ENCODE measurements around the gene MARCHF10.
"Not testable (repeated sequence)": the region's sequence is repeated elsewhere in the genome, so short reads cannot be mapped to it uniquely, and the experiment has no call there.

Gene MARCHF10

DNA sequence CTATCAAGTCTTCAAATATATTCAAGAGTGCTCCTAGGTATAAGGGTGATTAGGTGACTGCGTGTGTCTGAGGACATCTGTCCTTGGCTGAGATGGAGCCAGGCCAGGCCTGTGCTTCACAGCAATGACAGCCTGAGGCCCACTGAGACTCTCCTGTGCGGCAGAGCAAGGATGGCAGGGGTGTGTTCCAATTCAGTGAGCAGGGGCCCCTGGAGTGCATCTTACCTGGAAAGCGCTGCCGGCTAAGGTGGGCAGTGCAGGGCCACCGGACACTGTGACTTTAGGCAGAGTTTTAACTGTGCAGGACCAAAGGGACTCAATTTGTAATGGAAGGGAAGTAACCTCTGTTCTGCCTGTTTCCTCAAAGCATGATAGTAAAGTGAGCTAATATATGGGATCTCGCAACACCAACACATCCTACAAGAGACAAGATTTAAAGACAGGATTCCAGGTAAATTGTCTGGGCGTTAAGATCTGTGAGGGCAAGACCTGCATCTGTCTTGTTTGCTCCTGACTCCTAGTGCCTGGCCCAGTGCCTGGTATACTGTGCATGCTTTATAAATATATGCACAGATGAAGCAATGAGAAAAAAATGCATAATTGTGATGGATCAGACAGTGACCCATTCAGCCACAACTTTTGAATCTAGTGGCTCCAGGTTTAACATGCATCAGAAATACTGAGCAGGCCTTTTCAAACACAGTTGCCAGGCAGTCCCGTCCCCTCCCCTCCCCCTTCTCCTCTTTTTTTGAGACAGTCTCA is 93.9 kb downstream of the MARCHF10 start:
- no peak for DNase-seq

- DNase-seq, result no peak
Observed at GRCh38 chr17:62713086-62713881, 94.8 kb downstream of the MARCHF10 start.

DNA sequence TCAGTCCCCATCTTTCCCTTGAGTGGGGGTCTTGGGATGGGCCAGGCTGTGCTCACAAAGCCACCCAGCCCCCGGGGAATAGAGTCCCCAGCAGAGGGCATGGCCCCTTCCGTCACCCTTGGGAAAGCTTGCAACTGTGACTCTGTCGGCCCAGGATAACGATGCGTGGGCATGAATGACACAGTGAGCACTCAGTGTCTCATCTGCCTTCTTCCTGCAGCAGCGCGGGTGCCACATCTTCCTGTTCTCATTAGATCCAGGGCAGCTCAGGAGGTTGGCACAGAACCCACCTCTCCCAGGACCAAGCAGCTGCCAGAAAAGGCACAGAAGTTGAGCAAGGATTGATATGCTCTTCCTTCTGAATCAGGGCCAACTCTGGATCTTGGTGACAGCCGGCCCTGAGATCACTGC is 95.9 kb downstream of the MARCHF10 start:
- no peak for DNase-seq

GRCh38 chr17:62708587-62708986 is 99.5 kb downstream of the MARCHF10 start:
- DNase-seq, result no peak

DNA sequence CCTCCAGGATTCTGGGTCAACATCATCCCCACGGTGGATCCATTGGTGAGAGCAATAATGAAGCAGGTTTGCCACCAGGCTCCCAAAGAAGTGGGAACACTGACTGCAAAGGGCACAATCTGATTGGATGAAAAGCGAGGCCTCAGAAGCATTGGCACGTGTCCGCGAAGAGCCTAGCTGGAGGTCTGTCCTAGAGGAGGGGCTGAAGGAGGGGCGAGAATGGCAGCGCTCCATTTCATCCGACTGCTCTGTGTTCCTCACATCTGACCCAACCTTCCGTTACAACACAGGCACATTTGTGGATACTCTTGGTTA is 100.7 kb downstream of the MARCHF10 start:
- DNase-seq, result no peak

DNA sequence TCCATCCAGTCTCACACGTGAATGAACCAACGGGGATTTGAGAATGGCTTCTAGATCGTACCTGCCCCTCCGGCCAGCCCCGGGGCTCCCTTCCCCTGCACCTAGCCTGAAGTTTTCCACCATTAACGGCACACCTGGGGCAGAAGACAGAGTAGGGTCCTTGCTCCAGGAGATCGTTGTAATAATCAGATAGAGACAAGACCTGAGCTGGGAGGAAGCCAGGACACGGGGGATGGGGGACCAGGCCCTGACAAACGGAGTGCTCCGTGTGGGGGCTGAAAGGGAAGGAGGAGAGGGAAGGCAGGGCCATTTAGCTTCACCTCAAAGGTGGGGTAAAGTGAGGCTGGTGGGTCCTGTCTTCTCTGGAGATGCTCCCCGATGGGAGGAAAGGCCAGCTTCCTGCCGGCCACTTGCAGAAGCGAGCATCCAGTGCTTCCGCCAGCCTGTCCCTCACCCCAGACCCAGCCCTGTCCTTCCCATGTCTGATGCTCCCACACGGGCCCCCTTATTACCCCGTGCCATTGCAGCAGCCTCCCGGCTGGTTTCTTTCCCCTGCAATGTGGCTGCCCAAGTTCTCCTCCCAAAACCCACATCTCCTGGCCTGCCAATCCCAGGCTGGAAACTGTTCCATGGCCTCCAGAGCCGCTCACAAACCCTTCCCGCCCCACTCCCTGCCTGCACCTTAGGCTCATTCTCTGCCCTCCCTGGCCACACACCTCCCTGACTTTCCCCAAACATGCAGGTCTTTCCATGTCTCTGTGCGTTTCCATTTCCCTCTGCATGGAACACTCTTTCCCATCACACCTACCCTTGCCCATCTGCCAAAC is 101.3 kb downstream of the MARCHF10 start:
- DNase-seq, result no peak

GRCh38 chr17:62705778-62706597 is 102.1 kb downstream of the MARCHF10 start:
- no peak for DNase-seq

DNA sequence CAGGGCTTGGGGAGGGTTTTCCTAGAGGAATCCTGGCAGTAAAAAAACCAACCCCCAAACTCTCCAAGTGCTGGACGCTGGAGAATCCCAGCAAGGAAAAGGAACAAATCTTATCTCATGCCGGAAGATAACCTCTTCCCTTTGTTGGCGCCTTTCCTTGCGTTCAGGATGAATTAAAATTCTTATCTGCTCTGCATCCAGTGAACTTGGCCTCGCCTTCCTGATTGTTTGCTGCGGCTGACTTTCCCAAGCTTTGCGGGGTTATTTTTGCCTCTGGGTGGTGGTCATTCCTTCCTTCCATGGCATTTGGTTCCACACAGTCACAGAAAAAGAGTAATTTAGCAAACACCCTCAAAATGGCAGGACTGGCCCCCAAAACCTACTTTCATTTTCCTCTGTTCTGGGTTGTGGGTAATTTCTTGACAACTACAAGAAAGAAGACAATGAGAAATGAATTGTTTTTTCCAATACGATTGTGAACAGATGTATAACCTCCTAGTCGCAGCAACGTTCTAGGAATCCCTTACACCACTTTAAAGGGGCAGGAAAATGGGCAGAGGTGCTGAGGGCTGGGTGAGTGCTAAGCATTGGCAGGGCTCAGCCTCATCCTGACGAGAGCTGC is 102.8 kb downstream of the MARCHF10 start:
- DNase-seq, result no peak

GRCh38 chr17:62704381-62704971 is 103.6 kb downstream of the MARCHF10 start:
- DNase-seq, result no peak

DNA sequence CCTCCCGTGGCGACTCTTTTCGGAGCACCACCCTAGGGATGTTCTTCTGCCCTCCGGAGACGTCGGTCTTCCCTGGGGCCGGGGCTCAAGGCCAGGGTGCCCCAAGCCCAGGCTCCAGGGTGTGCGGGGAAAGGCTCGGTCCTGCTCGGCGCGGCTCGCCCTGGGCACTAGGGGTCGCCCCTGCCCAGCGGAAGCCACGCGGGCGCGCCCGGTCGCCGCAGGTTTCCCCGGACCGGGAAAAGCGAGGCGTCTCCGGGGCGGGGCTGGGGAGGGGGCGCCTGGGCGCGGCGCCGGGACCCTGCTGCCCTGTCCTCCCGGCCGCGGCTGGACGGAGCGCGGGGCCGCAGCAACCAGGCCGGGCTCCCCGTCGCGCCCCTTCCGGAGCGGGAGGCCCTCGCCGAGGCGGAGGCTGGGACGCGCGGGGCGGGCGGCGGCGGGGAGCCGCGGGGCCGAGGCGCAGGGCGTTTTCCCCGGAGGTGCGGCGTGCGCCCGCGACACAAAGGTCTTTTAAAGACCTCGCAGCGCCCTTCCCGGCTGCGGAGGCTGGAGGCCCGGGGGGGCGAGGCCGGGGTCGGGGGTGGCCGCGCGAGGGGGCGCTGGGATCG is 104.2 kb downstream of the MARCHF10 start:
- DNase-seq, result no peak

DNA sequence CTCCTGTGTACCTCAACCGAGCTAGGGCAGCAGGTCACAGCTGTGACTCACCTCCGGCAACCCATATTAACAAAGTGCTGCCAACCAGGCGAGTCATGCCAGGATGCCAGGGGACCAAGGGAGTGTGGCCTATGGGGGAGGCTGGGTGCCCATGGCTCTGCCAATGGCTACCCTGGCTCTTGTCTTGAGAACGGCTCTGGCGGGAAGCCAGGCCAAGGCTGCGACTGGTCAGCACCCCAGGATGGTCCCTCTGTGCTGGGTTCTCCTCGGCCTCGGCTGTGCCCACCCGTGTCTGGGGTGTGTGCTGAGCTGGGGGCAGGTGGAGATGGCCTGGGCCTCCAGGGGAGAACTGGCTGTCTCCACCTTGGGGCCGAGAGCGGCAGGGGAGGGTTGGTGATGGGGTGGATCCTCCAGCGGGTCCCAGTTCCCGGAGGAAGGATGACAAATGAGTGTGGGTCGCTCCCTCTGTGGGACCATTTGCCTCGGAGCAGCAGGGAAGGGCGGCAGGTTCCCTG is 104.8 kb downstream of the MARCHF10 start:
- DNase-seq, result no peak

DNA sequence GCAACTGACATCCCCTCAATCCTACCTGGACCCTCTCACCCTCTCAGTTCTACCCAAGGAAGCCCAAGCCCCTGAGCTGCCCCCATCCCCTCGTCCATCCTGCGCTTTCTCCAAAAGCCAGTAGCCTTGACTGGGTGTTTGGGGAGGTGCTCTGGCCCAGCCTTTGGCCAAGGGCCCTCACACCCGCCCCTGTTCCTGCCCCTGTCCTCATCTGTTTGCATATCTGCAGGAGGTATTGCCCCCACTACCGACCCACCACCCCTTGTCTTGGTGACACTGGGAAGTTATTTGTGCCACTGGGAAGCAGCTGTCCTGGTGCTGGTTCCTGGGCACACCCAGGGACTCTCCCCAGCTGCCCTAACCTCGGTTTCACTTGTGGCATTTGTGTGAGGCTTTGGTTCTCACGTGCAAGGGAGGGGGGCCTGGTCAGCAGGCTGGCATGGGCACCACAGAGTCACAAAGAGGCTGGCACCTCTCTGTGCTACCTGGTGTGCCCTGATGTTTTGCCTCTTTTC is 105.3 kb downstream of the MARCHF10 start:
- no peak for DNase-seq

DNA sequence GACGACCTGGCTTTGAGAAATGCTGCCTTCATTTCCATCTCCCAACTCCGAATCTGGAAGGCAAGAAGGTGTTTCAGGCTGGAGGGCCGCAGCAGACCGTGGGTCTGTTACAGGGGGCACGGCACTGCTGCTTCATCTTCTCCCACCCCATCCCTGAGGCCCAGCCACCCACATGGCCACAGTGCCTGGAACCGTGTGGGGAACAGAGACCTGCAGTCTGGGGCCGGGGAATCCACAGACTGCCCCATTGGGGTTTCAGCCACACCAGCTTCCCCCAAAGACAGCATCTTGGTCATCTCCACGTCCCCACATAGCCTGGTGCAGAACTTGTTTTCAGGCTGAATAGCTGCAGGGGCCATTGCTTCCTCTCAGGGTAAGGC is 106.4 kb downstream of the MARCHF10 start:
- DNase-seq, result no peak

DNA sequence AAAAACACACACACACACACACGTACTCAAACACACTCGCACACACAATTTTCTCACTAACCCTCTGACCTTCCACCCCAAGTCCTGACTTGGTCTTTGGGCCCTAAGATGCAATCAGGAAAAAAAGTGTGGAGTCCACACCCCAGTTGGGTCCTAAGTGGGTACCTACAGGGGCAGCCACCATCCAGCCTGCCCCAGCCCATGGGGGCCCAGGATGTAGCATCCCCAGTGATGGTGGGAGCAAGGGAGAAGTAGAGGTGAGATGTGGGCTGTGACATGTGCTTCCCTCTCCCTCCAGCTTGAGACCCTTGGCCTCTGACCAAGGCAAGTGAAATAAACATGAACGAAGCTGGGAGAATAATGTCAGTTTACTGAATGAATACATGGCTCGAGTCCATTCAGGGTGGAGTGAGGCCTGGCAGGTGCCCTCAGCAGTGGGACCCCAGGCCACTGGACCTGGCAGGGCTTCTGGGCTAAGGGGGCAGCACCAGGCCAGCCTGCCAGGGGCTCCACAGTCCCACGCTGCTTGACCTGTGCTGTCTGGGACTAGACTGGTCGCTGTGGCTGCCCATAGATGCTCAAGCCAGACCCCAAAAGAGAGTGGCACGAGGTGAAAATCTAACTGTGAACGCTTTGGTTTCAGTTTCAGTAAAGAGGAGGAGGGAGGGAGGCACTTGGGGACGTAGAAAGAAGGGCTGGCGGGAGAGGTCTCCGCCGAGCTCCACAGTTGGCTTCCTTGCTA is 107.0 kb downstream of the MARCHF10 start:
- no peak for DNase-seq

- not testable (repeated sequence) for DNase-seq
Observed at GRCh38 chr17:62698459-62698858, 109.7 kb downstream of the MARCHF10 start.

DNA sequence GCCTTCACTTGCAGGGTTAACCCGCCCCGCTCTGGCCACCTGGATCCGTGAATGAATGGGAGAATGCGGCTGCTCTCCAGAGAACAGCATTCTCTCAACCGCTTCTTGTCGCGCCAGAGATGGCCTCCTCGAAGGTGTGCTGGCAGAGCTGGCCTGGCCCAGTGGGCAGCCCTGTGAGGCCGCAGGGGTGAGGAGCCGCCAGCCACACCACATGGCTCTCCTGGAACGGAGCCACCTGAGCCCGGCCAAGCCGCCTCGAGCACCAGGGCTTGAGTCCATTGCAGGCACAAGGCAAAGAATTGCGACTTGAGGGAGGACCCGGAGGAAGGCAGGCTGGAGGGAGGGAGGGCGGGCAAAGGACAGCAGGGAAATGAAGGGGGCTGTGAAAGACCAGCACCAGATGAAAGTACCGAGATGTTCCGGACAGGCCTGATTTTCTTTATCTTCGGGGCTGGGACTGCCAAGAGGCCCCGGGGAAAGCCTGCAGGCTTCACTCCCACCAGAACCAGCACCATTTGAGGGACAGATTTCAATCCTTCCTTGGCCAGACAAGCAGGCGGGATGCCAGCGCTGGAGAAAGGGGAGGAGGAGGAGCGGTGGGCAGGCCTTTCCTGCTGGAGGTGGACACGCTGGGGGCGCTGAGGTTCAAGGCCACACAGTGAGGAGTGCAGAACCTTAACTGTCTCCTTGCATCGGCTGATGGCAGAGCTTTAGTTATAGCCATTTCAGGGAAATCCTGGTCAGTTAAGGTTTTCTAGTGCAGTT is 111.2 kb downstream of the MARCHF10 start:
- no peak for DNase-seq

DNA sequence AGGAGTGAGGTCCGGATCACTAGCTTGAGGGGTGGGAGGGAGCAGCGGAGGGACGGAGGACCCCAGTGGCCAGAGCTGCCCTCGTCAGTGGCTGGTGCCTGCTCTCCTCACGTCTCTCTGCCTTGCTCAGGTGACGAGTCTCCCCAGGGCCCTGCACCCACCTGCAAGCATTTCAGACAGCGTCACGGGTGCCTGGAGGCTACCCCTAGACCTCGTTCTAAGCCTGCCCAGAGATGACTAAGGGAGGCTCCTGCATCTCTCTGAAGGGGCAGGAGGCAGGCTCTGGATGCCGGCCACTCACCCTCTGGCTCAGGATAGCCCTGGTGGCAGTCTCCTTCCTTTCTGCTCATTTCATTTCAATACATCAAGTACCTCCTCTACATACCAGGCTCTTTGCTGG is 111.9 kb downstream of the MARCHF10 start:
- no peak for DNase-seq

DNA sequence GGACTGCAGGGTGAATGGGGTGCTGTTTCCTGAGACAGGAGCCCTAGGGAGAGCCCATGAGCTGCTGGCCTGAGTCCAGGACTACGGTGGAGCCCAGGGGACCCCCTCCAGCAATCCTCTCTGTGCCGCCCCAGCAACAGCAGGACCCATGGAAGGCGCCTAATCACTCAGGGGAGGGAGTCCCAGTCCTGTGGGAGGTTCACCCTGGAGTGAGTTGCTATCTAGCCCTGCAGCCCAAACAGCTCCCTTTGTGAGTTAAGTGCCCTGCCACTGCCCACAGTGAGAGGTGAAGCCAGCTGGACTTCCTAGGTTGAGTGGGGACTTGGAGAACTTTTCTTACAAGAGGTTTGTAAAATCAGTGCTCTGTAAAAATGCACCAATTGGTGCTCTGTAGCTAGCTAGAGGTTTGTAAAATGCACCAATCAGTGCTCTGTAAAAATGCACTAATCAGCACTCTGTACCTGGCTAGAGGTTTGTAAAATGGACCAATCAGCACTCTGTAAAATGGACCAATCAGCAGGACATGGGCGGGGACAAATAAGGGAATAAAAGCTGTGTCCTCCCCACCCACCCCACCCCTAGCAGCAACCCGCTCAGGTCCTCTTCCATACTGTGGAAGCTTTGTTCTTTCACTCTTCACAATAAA is 112.9 kb downstream of the MARCHF10 start:
- DNase-seq, result not testable (repeated sequence)

Data from NCI-H1417 treated with DMSO at 0.1 percent for 48 hours (cell line).